GM21526 (cell line): ENCODE measurements around the gene MET.

Source experiments
- ATAC-seq: cut with Tn5 transposase; IDR thresholded peaks from one replicate; pipeline ENCODE4 v1.9.1; 2021; ENCODE audit warnings: moderate library complexity; ENCODE audit not compliant: unreplicated experiment, low FRiP score

Gene MET

GRCh38 chr7:116663744-116664143 lies 8.3 kb upstream of the MET start:
- no peak for ATAC-seq

- no peak for ATAC-seq
Measured at GRCh38 chr7:116665332-116665996, 6.5 kb upstream of the MET start.

- ATAC-seq = no peak
Measured at GRCh38 chr7:116669769-116670168, 2.2 kb upstream of the MET start.

GRCh38 chr7:116670409-116671015 lies 1.5 kb upstream of the MET start:
- no peak for ATAC-seq

GRCh38 chr7:116671111-116671510 lies 885 bp upstream of the MET start:
- no peak for ATAC-seq

GRCh38 chr7:116672596-116673456 lies 830 bp downstream of the MET start:
- no peak for ATAC-seq

GRCh38 chr7:116673457-116673865 lies 1.5 kb downstream of the MET start:
- ATAC-seq = no peak

- ATAC-seq = no peak
Measured at GRCh38 chr7:116674508-116675173, 2.6 kb downstream of the MET start.

- ATAC-seq = no peak
Measured at GRCh38 chr7:116675812-116676355, 3.9 kb downstream of the MET start.

GRCh38 chr7:116678780-116679179 lies 6.8 kb downstream of the MET start:
- no peak for ATAC-seq

GRCh38 chr7:116679500-116679899 lies 7.5 kb downstream of the MET start:
- no peak for ATAC-seq

GRCh38 chr7:116683786-116684185 lies 11.8 kb downstream of the MET start:
- ATAC-seq = peak; percentile 100

- ATAC-seq = no peak
Measured at GRCh38 chr7:116686033-116686432, 14.0 kb downstream of the MET start.

GRCh38 chr7:116686812-116687419 lies 14.9 kb downstream of the MET start:
- ATAC-seq = no peak

GRCh38 chr7:116687801-116688201 lies 15.8 kb downstream of the MET start:
- ATAC-seq = no peak

- ATAC-seq = no peak
Measured at GRCh38 chr7:116689790-116690259, 17.8 kb downstream of the MET start.

GRCh38 chr7:116691664-116692063 lies 19.7 kb downstream of the MET start:
- no peak for ATAC-seq

GRCh38 chr7:116692401-116693308 lies 20.7 kb downstream of the MET start:
- ATAC-seq = no peak

- no peak for ATAC-seq
Measured at GRCh38 chr7:116696707-116697106, 24.7 kb downstream of the MET start.
